ENCODE results near the gene CGNL1.

The CGNL1 gene

DNA sequence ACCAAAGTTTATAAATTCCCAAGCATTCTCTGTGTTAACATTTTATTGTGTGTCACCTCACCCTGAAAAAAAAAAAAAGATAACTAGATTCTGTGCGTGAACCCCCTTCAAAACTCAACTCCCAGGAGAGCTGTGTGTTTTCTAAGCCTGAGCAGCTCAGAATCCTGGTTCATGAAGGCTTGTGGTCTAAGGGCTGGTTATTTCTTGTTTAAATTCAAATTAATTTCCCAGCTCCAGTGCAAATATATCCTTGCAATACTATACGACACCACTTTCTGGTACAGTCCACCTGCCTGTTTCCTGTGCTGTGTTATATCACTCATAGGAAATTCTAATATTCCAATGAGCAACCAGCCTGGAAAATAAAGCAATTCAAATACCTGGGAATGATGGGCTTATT, 192.0 kb downstream of the CGNL1 start:
- POLR2A ChIA-PET: no interaction called here
- TF ChIP-seq, protein P1, sequence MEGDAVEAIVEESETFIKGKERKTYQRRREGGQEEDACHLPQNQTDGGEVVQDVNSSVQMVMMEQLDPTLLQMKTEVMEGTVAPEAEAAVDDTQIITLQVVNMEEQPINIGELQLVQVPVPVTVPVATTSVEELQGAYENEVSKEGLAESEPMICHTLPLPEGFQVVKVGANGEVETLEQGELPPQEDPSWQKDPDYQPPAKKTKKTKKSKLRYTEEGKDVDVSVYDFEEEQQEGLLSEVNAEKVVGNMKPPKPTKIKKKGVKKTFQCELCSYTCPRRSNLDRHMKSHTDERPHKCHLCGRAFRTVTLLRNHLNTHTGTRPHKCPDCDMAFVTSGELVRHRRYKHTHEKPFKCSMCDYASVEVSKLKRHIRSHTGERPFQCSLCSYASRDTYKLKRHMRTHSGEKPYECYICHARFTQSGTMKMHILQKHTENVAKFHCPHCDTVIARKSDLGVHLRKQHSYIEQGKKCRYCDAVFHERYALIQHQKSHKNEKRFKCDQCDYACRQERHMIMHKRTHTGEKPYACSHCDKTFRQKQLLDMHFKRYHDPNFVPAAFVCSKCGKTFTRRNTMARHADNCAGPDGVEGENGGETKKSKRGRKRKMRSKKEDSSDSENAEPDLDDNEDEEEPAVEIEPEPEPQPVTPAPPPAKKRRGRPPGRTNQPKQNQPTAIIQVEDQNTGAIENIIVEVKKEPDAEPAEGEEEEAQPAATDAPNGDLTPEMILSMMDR (IDR thresholded peaks at IDR 0.05; ENCODE audit: control extremely low read depth, extremely low read depth, low read depth, missing control alignments): no peak
- CTCF ChIA-PET: interaction anchor here (0.6 to 1.7 kb wide), 3 partner anchors 9 to 197 kb away, joined by 3 to 5 read pairs (median 5); no protein-coding TSS in a partner anchor
- no peak for DNase-seq (ENCODE audit: extremely low spot score)

DNA sequence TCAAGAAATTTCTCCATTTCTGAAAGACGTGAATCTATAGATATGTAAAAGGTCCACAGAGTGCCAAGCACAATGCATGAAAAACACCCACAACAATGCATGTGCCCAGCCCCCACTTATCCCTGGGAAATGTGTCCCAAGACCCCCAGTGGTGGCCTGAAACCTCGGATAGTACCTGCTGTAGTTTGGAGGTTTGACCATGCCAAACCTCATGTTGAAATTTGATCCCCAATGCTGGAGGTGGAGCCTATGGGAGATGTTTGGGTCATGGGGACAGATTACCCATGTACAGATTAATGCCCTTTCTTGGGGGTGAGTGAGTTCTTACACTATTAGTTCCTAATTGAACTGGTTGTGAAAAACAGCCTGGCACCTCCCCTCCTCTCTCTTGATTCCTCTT, 194.0 kb downstream of the CGNL1 start:
- TF ChIP-seq, protein P1 (IDR thresholded peaks at IDR 0.05; ENCODE audit: control extremely low read depth, extremely low read depth, low read depth, missing control alignments): no peak
- POLR2A ChIA-PET: no interaction called here
- CTCF ChIA-PET: no interaction called here
- DNase-seq (ENCODE audit: extremely low spot score): no peak

DNA sequence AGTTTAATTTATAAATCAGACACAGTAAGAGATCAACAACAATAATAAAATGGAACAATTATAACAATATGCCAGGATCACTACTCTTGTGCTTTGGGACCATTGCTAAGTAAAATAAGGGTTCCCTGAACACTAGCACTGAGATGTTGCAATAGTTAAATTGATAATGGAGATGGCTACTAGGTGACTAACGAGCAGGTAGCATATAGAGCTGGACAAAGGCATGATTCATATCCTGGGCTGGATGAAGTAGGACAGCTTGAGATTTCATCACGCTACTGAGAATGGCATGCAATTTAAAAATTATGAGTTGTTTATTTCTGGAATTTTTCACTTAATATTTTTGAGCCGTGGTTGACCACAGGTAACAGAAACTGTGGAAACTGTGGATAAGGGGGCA, 194.7 kb downstream of the CGNL1 start:
- POLR2A ChIA-PET: no interaction called here
- TF ChIP-seq, protein P1 (IDR thresholded peaks at IDR 0.05; ENCODE audit: control extremely low read depth, extremely low read depth, low read depth, missing control alignments): no peak
- CTCF ChIA-PET: no interaction called here
- no peak for DNase-seq (ENCODE audit: extremely low spot score)

DNA sequence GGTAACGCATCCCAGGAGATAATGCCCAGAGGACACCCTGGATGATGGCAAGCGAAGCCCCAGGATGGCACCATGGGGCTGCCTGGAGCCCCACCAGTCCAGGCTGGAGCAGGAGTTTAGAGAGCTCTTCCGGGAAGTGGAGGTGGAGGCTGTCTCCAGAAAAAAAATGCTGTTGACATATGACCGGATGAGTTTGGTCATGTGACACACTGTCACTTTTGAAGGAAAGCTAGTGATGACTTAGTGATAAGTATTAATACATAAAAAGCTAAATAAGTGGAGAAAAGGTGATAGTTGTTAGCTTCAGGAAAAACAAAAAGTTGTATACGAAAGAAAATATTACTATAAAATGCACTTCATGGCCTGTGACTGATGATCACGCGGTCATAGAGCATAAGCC, 195.4 kb downstream of the CGNL1 start:
- TF ChIP-seq, protein P1 (IDR thresholded peaks at IDR 0.05; ENCODE audit: control extremely low read depth, extremely low read depth, low read depth, missing control alignments): no peak
- no peak for DNase-seq (ENCODE audit: extremely low spot score)
- CTCF ChIA-PET: interaction anchor here (1.1 to 2.7 kb wide), 4 partner anchors 11 to 44 kb away, joined by 3 to 8 read pairs (median 6); no protein-coding TSS in a partner anchor
- POLR2A ChIA-PET: no interaction called here

DNA sequence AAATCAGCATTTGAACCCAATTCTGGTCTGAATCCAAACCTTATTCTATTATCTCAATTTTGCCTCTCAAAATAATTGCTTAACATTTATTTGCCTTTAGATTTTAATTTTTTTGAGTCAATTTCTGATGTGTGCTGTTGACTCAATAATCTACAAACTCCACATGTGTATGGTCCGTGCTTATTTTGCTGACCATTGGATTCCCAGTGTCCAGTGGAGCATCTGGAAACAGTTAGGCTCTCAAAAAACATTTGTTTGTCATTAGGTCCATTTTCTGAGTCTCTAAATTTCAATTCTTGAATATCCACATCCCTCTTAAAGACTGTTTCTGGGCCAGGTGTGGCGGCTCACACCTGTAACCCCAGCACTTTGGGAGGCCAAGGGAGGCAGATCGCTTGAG, 196.2 kb downstream of the CGNL1 start:
- no peak for DNase-seq (ENCODE audit: extremely low spot score)
- TF ChIP-seq, protein P1 (IDR thresholded peaks at IDR 0.05; ENCODE audit: control extremely low read depth, extremely low read depth, low read depth, missing control alignments): no peak
- CTCF ChIA-PET: interaction anchor here (1.1 to 2.7 kb wide), 4 partner anchors 11 to 45 kb away, joined by 3 to 8 read pairs (median 6); no protein-coding TSS in a partner anchor
- POLR2A ChIA-PET: no interaction called here

DNA sequence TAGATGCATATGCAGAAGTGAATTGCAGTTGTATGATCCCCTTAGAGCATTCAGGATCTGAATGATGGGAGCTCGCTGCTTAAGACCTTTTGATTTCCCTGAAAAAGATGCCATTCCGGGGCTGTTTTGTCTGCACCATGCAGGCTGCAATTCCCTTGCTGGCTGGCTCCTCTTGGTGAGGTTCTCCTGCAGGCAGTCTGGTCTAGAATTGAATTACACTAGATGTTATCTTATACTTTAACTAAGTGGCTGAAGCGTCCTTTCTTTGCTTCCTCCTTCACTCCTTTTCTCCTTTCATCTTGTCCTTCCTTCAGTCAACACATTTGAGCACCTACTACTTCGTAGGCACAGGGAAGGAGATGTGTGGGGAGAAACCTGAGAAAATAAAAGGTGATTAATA, 196.8 kb downstream of the CGNL1 start:
- POLR2A ChIA-PET: no interaction called here
- DNase-seq (ENCODE audit: extremely low spot score): no peak
- TF ChIP-seq, protein P1 (IDR thresholded peaks at IDR 0.05; ENCODE audit: control extremely low read depth, extremely low read depth, low read depth, missing control alignments): no peak
- CTCF ChIA-PET: interaction anchor here (1.1 to 2.7 kb wide), 2 partner anchors 15 to 30 kb away, joined by 3 to 8 read pairs; no protein-coding TSS in a partner anchor
